SU-DHL-6 (cell line): ENCODE data around the gene STRBP.
A peak's percentile ranks its signal among the peaks of the same experiment; 100 is the strongest.

Source experiments
- H2AFZ ChIP-seq: fragments of 200-600 bp; sonication (generic); 2 replicates; pipeline ENCODE4 v1.6.1; 2014; ENCODE audit warnings: low read depth, mild to moderate bottlenecking, moderate library complexity, mixed read lengths, antibody characterized with exemption, low read length; ENCODE audit not compliant: severe bottlenecking
- H3F3A ChIP-seq: fragments of 200-600 bp; shearing (Covaris generic); 2 replicates; pipeline ENCODE4 v1.6.0; 2016; ENCODE audit warnings: antibody characterized with exemption, mild to moderate bottlenecking; ENCODE audit not compliant: insufficient read depth
- H3K27ac ChIP-seq: fragments of 200-600 bp; sonication (generic); 2 replicates; pipeline ENCODE4 v1.5.1; 2016; ENCODE audit warnings: low read depth, mild to moderate bottlenecking, low read length, moderate library complexity, mixed read lengths
- H3K27me3 ChIP-seq: fragments of 200-600 bp; sonication (generic), shearing (Covaris generic); 2 replicates; pipeline ENCODE4 v1.6.0; 2014; ENCODE audit warnings: mild to moderate bottlenecking, low read length
- H3K36me3 ChIP-seq: fragments of 200-600 bp; sonication (generic); 2 replicates; pipeline ENCODE4 v1.6.1; 2014; ENCODE audit warnings: mild to moderate bottlenecking, low read length, mixed read lengths
- H3K4me2 ChIP-seq: fragments of 300-600, 200-600 bp; shearing (Covaris generic), sonication (generic); 2 replicates; pipeline ENCODE4 v1.6.0; 2014; ENCODE audit warnings: low read length, low read depth, mild to moderate bottlenecking; ENCODE audit not compliant: poor library complexity, severe bottlenecking
- H3K4me3 ChIP-seq: fragments of 200-600 bp; sonication (generic); 2 replicates; pipeline ENCODE4 v1.5.1; 2014; ENCODE audit warnings: antibody characterized with exemption, low read length, mild to moderate bottlenecking, mixed read lengths; ENCODE audit not compliant: insufficient read depth, poor library complexity, severe bottlenecking
- H3K79me2 ChIP-seq: fragments of 200-600 bp; sonication (generic); 2 replicates; pipeline ENCODE4 v1.6.1; 2014; ENCODE audit warnings: mild to moderate bottlenecking, low read length, moderate library complexity; ENCODE audit not compliant: insufficient read depth
- H3K9ac ChIP-seq: fragments of 200-600 bp; sonication (generic); 2 replicates; pipeline ENCODE4 v1.7.0; 2014; ENCODE audit warnings: mild to moderate bottlenecking, low read length
- H3K9me2 ChIP-seq: fragments of 200-600 bp; sonication (generic); replicated peaks from 2 replicates; pipeline ENCODE4 v1.6.1; 2014; ENCODE audit warnings: low read length; ENCODE audit not compliant: insufficient read depth
- H3K9me3 ChIP-seq: fragments of 200-600 bp; sonication (generic); 2 replicates; pipeline ENCODE4 v1.6.1; 2014; ENCODE audit warnings: low read length, mixed read lengths; ENCODE audit not compliant: insufficient read depth
- H4K20me1 ChIP-seq: fragments of 200-600 bp; sonication (generic); 2 replicates; pipeline ENCODE4 v1.6.1; 2014; ENCODE audit warnings: low read depth, mild to moderate bottlenecking, antibody characterized with exemption, low read length, moderate library complexity, mixed read lengths
- EZH2phosphoT487 ChIP-seq: fragments of 200-600 bp; sonication (generic), shearing (Covaris generic); conservative IDR thresholded peaks from 2 replicates; pipeline ENCODE4 v1.6.1; 2018; ENCODE audit warnings: mild to moderate bottlenecking, antibody characterized with exemption, low read length, moderate library complexity, mixed read lengths
- TF ChIP-seq, protein P1 (sequence below): fragments of 200-600 bp; sonication (generic); IDR thresholded peaks from one replicate; pipeline ENCODE4 v1.5.1; 2017; ENCODE audit warnings: antibody characterized with exemption, mild to moderate bottlenecking, low read length, moderate library complexity; ENCODE audit not compliant: insufficient read depth, poor library complexity, severe bottlenecking

Gene STRBP

GRCh38 chr9:123089040-123089439 is 179.3 kb downstream of the STRBP start:
- H3K27ac ChIP-seq, result peak overlapping the region; percentile 59; the same call in 1 of the 2 replicates
- H3K4me2 ChIP-seq, result peak overlapping the region; percentile 24
- H3K36me3 ChIP-seq, result peaks cover 13% of the 10 kb centered on the region
- no peak overlapping the region for H2AFZ ChIP-seq
- no peaks in the 10 kb centered on the region for H4K20me1 ChIP-seq
- H3K27me3 ChIP-seq, result no peaks in the 10 kb centered on the region
- H3K4me3 ChIP-seq, result no peak overlapping the region
- 0 out of 2 replicates have a peak, but pooled peaks cover 5% of the 10 kb centered on the region for H3F3A ChIP-seq
- TF ChIP-seq, protein P1, sequence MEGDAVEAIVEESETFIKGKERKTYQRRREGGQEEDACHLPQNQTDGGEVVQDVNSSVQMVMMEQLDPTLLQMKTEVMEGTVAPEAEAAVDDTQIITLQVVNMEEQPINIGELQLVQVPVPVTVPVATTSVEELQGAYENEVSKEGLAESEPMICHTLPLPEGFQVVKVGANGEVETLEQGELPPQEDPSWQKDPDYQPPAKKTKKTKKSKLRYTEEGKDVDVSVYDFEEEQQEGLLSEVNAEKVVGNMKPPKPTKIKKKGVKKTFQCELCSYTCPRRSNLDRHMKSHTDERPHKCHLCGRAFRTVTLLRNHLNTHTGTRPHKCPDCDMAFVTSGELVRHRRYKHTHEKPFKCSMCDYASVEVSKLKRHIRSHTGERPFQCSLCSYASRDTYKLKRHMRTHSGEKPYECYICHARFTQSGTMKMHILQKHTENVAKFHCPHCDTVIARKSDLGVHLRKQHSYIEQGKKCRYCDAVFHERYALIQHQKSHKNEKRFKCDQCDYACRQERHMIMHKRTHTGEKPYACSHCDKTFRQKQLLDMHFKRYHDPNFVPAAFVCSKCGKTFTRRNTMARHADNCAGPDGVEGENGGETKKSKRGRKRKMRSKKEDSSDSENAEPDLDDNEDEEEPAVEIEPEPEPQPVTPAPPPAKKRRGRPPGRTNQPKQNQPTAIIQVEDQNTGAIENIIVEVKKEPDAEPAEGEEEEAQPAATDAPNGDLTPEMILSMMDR, result no peak
- TF ChIP-seq EZH2phosphoT487, result no peak
- no peak overlapping the region for H3K9ac ChIP-seq
- no peaks in the 10 kb centered on the region for H3K9me3 ChIP-seq
- H3K9me2 ChIP-seq, result no peaks in the 10 kb centered on the region
- H3K79me2 ChIP-seq, result no peaks in the 10 kb centered on the region

- Histone ChIP-seq H3K27me3 (no peaks in the 10 kb centered on the region), H3K4me2 (no peak overlapping the region), H2AFZ (no peak overlapping the region), H4K20me1 (no peaks in the 10 kb centered on the region), H3K9ac (no peak overlapping the region), H3K79me2 (no peaks in the 10 kb centered on the region), H3K4me3 (no peak overlapping the region), H3K9me3 (no peaks in the 10 kb centered on the region), H3F3A (0 out of 2 replicates have a peak, but pooled peaks cover 5% of the 10 kb centered on the region), H3K9me2 (no peaks in the 10 kb centered on the region), H3K36me3 (peaks cover 9% of the 10 kb centered on the region; the same call in 1 of the 2 replicates), H3K27ac (no peak overlapping the region)
- no peak for TF ChIP-seq EZH2phosphoT487
- TF ChIP-seq, protein P1, result no peak
Observed at GRCh38 chr9:123087359-123087888, 181.0 kb downstream of the STRBP start.

DNA sequence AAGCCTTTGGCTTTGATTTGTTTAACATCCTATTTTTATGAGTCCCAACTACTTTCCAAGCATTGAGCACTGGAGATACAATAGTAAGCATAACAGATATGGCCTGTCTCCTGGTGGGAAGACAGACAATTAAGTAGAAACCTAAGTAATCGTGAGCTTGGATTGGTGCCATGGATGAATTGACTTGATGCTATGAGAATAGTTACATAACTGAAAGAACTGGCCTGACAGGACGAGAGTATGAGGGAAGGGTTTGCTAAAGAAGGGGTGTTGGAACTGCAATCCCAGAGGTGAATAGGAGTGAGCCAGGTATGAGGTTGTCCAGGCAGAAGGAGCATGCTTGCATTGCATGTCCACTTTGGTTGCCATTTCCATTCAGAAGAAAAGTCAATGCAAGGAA is 182.5 kb downstream of the STRBP start:
- no peaks in the 10 kb centered on the region for H3K79me2 ChIP-seq
- no peak overlapping the region for H2AFZ ChIP-seq
- H3K36me3 ChIP-seq, result no peaks in the 10 kb centered on the region; the same call in 1 of the 2 replicates
- H3K9me3 ChIP-seq, result no peaks in the 10 kb centered on the region
- no peaks in the 10 kb centered on the region for H3K27me3 ChIP-seq
- H3K9ac ChIP-seq, result no peak overlapping the region
- no peak overlapping the region for H3K4me3 ChIP-seq
- H3K27ac ChIP-seq, result no peak overlapping the region
- TF ChIP-seq EZH2phosphoT487, result no peak
- TF ChIP-seq, protein P1, result no peak
- H3F3A ChIP-seq, result 0 out of 2 replicates have a peak, but pooled peaks cover 5% of the 10 kb centered on the region
- H3K9me2 ChIP-seq, result no peaks in the 10 kb centered on the region
- no peak overlapping the region for H3K4me2 ChIP-seq
- H4K20me1 ChIP-seq, result no peaks in the 10 kb centered on the region
